Liver (tissue), 9 donors: Measurements from ENCODE around the gene KIF26B. TPM values are rescaled to one million over a fixed set of nuclear protein-coding genes. Genes with fewer than 3 reads are reported as not detected.

Source experiments
- DNase-seq: peaks from one replicate; pipeline ENCODE4 v3.0.0-alpha.2; 2017; ENCODE audit warnings: low spot score
- H3K27ac ChIP-seq, 2 donors: one replicate each; pipeline ENCODE4 v1.7.0; 2013; ENCODE audit warnings: inconsistent platforms in 2 of 2, low read length in 2 of 2, control low read depth in 1 of 2, low read depth in 1 of 2, mild to moderate bottlenecking in 1 of 2
- H3K27me3 ChIP-seq, 4 donors: one replicate each; pipeline versions ENCODE4 v1.6.1 to v1.7.0; 2013; ENCODE audit warnings: low read length in 3 of 4, inconsistent platforms in 1 of 4, mild to moderate bottlenecking in 1 of 4, moderate library complexity in 1 of 4; ENCODE audit not compliant: control insufficient read depth in 4 of 4, insufficient read depth in 4 of 4
- H3K36me3 ChIP-seq, 4 donors: one replicate each; pipeline versions ENCODE4 v1.6.1 to v1.7.0; 2013; ENCODE audit warnings: low read length in 3 of 4, mild to moderate bottlenecking in 3 of 4, low read depth in 1 of 4, moderate library complexity in 1 of 4; ENCODE audit not compliant: control insufficient read depth in 4 of 4, insufficient read depth in 3 of 4
- H3K4me1 ChIP-seq, 4 donors: one replicate each; pipeline versions ENCODE4 v1.6.1 to v1.7.0; 2013; ENCODE audit warnings: low read length in 3 of 4, mild to moderate bottlenecking in 3 of 4, moderate library complexity in 1 of 4; ENCODE audit not compliant: control insufficient read depth in 4 of 4, insufficient read depth in 4 of 4
- H3K4me3 ChIP-seq, 3 donors: one replicate each; pipeline versions ENCODE4 v1.6.1 to v1.7.0; 2013; ENCODE audit warnings: low read length in 3 of 3, control low read depth in 1 of 3, low read depth in 1 of 3, mild to moderate bottlenecking in 1 of 3
- H3K9ac ChIP-seq, 2 donors: one replicate each; pipeline ENCODE4 v1.7.0; 2013; ENCODE audit warnings: low read length in 2 of 2, mild to moderate bottlenecking in 2 of 2, moderate library complexity in 2 of 2, control low read depth in 1 of 2, low read depth in 1 of 2
- H3K9me3 ChIP-seq, 4 donors: one replicate each; pipeline versions ENCODE4 v1.6.1 to v1.7.0; 2013; ENCODE audit warnings: low read length in 3 of 4; ENCODE audit not compliant: control insufficient read depth in 4 of 4
- EGR1 ChIP-seq, 2 donors: IDR thresholded peaks; 2 replicates each; pipeline ENCODE4 v1.6.1; 2016 to 2018; ENCODE audit warnings: antibody characterized with exemption in 2 of 2, low read depth in 2 of 2
- FOXA1 ChIP-seq: IDR thresholded peaks from 2 replicates; pipeline ENCODE4 v1.6.1; 2016; ENCODE audit warnings: antibody characterized with exemption
- FOXA2 ChIP-seq: IDR thresholded peaks from 2 replicates; pipeline ENCODE4 v1.6.1; 2016; ENCODE audit warnings: antibody characterized with exemption
- GABPA ChIP-seq, 2 donors: IDR thresholded peaks in 1 of 2; conservative IDR thresholded peaks in 1 of 2; 2 replicates each; pipeline ENCODE4 v1.6.1; 2016; ENCODE audit warnings: antibody characterized with exemption in 2 of 2, mild to moderate bottlenecking in 1 of 2, moderate library complexity in 1 of 2
- HNF4A ChIP-seq, 2 donors: conservative IDR thresholded peaks; 2 replicates each; pipeline ENCODE4 v1.6.1; 2016; ENCODE audit warnings: antibody characterized with exemption in 2 of 2, mild to moderate bottlenecking in 2 of 2
- JUND ChIP-seq, 2 donors: IDR thresholded peaks; 2 replicates each; pipeline ENCODE4 v1.6.1; 2016; ENCODE audit warnings: antibody characterized with exemption in 2 of 2
- NR2F2 ChIP-seq: IDR thresholded peaks from 2 replicates; pipeline ENCODE4 v1.6.1; 2016; ENCODE audit warnings: antibody characterized with exemption
- RAD21 ChIP-seq, 2 donors: IDR thresholded peaks; 2 replicates each; pipeline ENCODE4 v1.6.1; 2016; ENCODE audit warnings: antibody characterized with exemption in 2 of 2, mild to moderate bottlenecking in 2 of 2
- RXRA ChIP-seq, 2 donors: IDR thresholded peaks; 2 replicates each; pipeline ENCODE4 v1.6.1; 2017 to 2018; ENCODE audit warnings: antibody characterized with exemption in 2 of 2, mild to moderate bottlenecking in 1 of 2
- SP1 ChIP-seq: IDR thresholded peaks from 2 replicates; pipeline ENCODE4 v1.6.1; 2018; ENCODE audit warnings: antibody characterized with exemption, mild to moderate bottlenecking
- TAF1 ChIP-seq: conservative IDR thresholded peaks from 2 replicates; pipeline ENCODE4 v1.6.1; 2016; ENCODE audit warnings: antibody characterized with exemption, mild to moderate bottlenecking
- YY1 ChIP-seq: IDR thresholded peaks from 2 replicates; pipeline ENCODE4 v1.6.1; 2016; ENCODE audit warnings: antibody characterized with exemption, mild to moderate bottlenecking
- ZBTB33 ChIP-seq: IDR thresholded peaks from 2 replicates; pipeline ENCODE4 v1.6.1; 2016; ENCODE audit warnings: antibody characterized with exemption
- WGBS: extraction: QIAGEN DNeasy Blood & Tissue Kit; methylation state at CpG from one replicate; pipeline ENCODE4 v1.1.7; 2013; 5-methylcytosine and 5-hydroxymethylcytosine counted together
- polyA plus RNA-seq, 2 donors: library from polyadenylated mRNA; stranded (reverse) in 1 of 2; unstranded in 1 of 2; fragments of 200-250 nt in 1 of 2; fragments of >200 nt in 1 of 2; fragmentation: Nextera tagmentation in 1 of 2; extraction: Ambion mirVana in 1 of 2; gene quantifications; one replicate each; pipeline versions ENCODE4 v1.2.1 to v1.2.3, GENCODE V29; 2013 to 2015
- total RNA-seq, 2 donors: library from RNA; depleted of rRNA; stranded (reverse); fragments of >200 nt; gene quantifications; one replicate each; pipeline ENCODE4 v1.2.3, GENCODE V29; 2014
- TF ChIP-seq, protein P1 (sequence below): fragments of 150-350 bp; IDR thresholded peaks from 2 replicates; pipeline ENCODE4 v1.5.1; 2017; ENCODE audit warnings: improper control_type of control experiment, low read depth, low read length; ENCODE audit not compliant: missing input control
- TF ChIP-seq, protein P2 (sequence below): IDR thresholded peaks from 2 replicates; pipeline ENCODE4 v1.6.1; 2016; ENCODE audit warnings: antibody characterized with exemption
- TF ChIP-seq, protein P3 (sequence below): IDR thresholded peaks from 2 replicates; pipeline ENCODE4 v1.6.1; 2016; ENCODE audit warnings: antibody characterized with exemption
- donor health status: healthy.
- donor health status: healthy.
- donor health status: healthy.
- donor health status: healthy.
- donor health status: healthy.

Gene KIF26B
- total and polyA plus RNA-seq, 4 donors: 0.10 to 1.7 (median 0.34) TPM

- 96% methylated on average over 11 of the region's 11 CpGs for WGBS
- Histone ChIP-seq H3K36me3 (no peaks in the 10 kb centered on the region), H3K9me3 (no peaks in the 10 kb centered on the region), H3K9ac (no peak overlapping the region), H3K27ac (no peak overlapping the region), H3K27me3 (no peaks in the 10 kb centered on the region), H3K4me3 (no peak overlapping the region), H3K4me1 (no peaks in the 10 kb centered on the region)
- TF ChIP-seq RXRA (IDR thresholded peaks at IDR 0.05) (no peak), JUND (IDR thresholded peaks at IDR 0.05) (no peak), ZBTB33 (no peak), NR2F2 (no peak), GABPA (IDR thresholded peaks at IDR 0.05 in 1 of 2, conservative IDR thresholded peaks at IDR 0.05 in 1 of 2) (no peak), FOXA1 (no peak), RAD21 (IDR thresholded peaks at IDR 0.05) (no peak)
- TF ChIP-seq, protein P1, sequence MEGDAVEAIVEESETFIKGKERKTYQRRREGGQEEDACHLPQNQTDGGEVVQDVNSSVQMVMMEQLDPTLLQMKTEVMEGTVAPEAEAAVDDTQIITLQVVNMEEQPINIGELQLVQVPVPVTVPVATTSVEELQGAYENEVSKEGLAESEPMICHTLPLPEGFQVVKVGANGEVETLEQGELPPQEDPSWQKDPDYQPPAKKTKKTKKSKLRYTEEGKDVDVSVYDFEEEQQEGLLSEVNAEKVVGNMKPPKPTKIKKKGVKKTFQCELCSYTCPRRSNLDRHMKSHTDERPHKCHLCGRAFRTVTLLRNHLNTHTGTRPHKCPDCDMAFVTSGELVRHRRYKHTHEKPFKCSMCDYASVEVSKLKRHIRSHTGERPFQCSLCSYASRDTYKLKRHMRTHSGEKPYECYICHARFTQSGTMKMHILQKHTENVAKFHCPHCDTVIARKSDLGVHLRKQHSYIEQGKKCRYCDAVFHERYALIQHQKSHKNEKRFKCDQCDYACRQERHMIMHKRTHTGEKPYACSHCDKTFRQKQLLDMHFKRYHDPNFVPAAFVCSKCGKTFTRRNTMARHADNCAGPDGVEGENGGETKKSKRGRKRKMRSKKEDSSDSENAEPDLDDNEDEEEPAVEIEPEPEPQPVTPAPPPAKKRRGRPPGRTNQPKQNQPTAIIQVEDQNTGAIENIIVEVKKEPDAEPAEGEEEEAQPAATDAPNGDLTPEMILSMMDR: no peak
- TF ChIP-seq, protein P2, sequence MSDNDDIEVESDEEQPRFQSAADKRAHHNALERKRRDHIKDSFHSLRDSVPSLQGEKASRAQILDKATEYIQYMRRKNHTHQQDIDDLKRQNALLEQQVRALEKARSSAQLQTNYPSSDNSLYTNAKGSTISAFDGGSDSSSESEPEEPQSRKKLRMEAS: no peak
- TF ChIP-seq, protein P3, sequence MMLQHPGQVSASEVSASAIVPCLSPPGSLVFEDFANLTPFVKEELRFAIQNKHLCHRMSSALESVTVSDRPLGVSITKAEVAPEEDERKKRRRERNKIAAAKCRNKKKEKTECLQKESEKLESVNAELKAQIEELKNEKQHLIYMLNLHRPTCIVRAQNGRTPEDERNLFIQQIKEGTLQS: no peak
- DNase-seq: no peak
These were observed 30.1 kb upstream of the KIF26B start for GRCh38 chr1:245124644-245125043.

DNA sequence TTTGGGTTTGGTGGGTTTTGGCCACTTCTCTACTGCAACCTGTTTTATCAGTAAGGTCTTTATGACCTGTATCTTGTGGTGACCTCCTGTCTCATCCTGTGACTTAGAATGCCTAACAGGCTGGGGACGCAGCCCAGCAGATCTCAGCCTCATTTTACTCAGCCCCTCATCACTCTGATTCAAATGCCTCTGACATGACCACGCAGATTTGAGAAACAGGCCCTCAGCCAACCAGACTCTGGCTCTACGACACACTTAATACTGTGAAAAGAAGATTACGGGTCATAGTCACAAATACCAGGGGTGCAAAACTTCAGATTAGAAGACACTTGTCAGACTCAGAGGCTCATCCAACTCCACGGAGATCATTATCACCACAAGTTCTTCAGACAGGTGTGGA, 28.3 kb upstream of the KIF26B start:
- no peak for DNase-seq
- no peak for TF ChIP-seq JUND (IDR thresholded peaks at IDR 0.05)
- no peak overlapping the region for H3K9ac ChIP-seq
- H3K27ac ChIP-seq: no peak overlapping the region
- H3K27me3 ChIP-seq: no peaks in the 10 kb centered on the region
- no peaks in the 10 kb centered on the region for H3K4me1 ChIP-seq
- H3K36me3 ChIP-seq: no peaks in the 10 kb centered on the region
- H3K9me3 ChIP-seq: no peaks in the 10 kb centered on the region
- 82% methylated on average over 5 of the region's 5 CpGs for WGBS
- H3K4me3 ChIP-seq: no peak overlapping the region

DNA sequence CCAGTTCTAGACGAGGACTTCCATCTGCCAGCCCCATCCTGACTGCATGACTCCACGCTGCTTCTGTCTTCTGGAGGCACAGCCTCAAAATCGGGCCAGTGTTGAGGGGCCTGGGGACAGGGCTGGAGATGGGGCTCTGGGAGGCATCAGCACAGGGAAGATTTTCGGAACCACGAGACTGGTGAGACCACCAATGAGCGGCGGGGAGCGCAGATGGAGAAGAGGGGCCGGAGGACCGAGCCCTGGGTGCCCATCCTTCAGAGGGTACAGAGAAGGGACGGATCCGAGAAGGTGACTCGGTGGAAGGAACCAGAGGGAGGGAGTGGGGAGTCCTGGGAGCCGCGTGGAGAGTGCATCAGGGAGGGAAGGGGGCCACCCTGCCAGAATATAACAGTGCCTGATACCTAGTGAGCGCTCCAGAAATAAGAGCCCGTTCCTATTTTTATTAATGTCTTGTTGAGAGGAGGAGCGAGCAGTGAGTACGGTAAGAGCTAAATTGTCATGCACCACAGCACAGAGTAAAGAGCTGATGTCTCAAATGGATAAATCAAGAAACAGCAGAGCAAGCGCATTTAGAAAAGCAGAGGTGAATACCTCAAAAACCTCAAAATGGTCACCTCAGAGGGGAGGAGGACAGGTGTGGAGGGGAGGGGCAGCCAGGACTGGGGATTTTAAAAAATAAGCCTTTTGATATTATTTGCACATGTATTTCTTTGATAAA, 26.2 kb upstream of the KIF26B start:
- H3K27ac ChIP-seq: no peak overlapping the region
- 83% methylated on average over 20 of the region's 20 CpGs for WGBS
- no peak for DNase-seq
- no peak for TF ChIP-seq EGR1 (IDR thresholded peaks at IDR 0.05; ENCODE audit: low read depth in 2 of 2)
- TF ChIP-seq TAF1: no peak
- TF ChIP-seq JUND (IDR thresholded peaks at IDR 0.05): no peak
- no peak for TF ChIP-seq SP1
- no peak for TF ChIP-seq RXRA (IDR thresholded peaks at IDR 0.05)
- no peak for TF ChIP-seq YY1
- TF ChIP-seq FOXA2: no peak
- TF ChIP-seq ZBTB33: no peak
- TF ChIP-seq, protein P1: no peak
- TF ChIP-seq, protein P3: no peak
- no peak for TF ChIP-seq HNF4A (conservative IDR thresholded peaks at IDR 0.05)
- no peak for TF ChIP-seq GABPA (IDR thresholded peaks at IDR 0.05 in 1 of 2, conservative IDR thresholded peaks at IDR 0.05 in 1 of 2)
- no peak for TF ChIP-seq FOXA1

More for the DNA sequence above, 26.2 kb upstream of the KIF26B start:
- no peak overlapping the region for H3K9ac ChIP-seq
- no peaks in the 10 kb centered on the region for H3K9me3 ChIP-seq
- H3K27me3 ChIP-seq: no peaks in the 10 kb centered on the region
- H3K4me1 ChIP-seq: no peaks in the 10 kb centered on the region
- no peaks in the 10 kb centered on the region for H3K36me3 ChIP-seq
- H3K4me3 ChIP-seq: no peak overlapping the region
